NCI-H128 (cell line): ENCODE results near the gene PTPRC.

Experiments
- DNase-seq: peaks from one replicate; lab custom pipeline; 2025; ENCODE audit not compliant: unreplicated experiment; lab: John Stamatoyannopoulos, UW

The PTPRC gene

GRCh38 chr1:198643808-198644207 lies 5.0 kb downstream of the PTPRC start:
- no peak for DNase-seq

GRCh38 chr1:198647055-198647454 lies 8.2 kb downstream of the PTPRC start:
- no peak for DNase-seq

DNA sequence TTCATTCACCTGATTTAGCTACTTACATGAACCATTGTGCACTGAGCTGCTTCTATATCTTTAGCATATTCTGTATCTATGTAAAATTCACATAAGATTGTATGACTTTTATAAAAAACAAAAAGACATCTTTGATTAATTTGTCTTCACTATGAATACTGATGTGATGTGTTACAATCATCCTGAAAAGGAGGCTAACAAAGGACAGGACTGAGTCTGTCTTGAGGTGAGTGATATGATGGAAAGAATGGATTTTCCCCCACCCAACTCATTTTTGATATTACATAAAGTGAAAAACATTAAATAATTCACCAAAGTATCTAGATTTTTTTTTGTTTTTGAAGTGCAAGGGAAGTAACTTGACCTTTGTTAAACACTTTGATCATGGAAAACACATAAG lies 9.8 kb downstream of the PTPRC start:
- no peak for DNase-seq

DNA sequence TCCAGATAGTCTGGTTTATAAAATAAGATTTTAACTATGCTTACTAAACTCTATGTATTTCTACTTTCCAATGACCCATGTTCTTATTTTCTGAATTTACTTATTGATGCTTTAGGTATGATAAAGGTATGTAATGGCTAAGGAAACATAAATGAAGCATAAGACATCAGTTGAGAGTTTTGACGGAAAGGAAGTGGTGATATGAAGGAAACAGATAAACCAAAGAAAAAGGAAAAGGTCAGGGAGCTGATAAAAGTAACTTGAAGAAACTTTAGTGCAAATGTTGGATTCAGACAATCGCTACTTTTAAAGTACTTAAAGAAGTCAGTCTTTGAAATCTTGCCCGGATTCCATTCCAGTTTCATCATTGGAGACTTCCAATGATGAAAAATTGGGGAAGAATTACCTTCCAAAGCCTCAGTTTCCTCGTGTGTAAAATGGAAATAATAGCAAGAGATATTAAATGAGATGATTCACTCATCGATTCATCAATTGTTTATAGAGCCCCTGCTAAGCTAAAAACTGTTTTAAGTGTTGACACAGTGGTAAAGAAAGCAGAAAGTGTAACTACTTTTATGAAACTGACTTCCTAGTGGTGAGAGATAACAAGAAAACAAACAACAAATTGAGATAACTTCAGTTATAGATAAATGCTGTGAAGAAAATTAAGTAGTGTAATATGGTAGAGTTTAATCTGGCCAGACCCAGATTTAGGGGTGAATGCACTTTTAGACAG lies 10.6 kb downstream of the PTPRC start:
- DNase-seq: no peak

DNA sequence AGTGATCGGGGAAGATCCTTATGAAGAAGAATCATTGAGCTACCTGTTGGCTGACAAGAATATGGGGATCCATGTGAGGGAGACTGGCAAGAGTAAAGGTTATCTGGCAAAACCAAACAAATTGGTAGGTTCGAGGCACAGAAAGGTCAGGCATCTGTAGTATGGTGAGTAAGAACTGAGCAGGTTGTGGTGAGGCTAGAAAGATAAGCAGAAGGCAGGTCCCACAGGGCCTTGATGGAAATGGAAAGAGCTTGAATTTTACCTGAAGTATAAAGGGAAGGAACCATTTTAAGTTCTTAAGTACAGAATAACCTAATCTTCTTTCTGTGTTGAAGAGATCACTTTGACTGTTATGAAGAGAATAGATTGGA lies 11.1 kb downstream of the PTPRC start:
- no peak for DNase-seq

GRCh38 chr1:198650506-198650905 lies 11.7 kb downstream of the PTPRC start:
- DNase-seq: no peak

DNA sequence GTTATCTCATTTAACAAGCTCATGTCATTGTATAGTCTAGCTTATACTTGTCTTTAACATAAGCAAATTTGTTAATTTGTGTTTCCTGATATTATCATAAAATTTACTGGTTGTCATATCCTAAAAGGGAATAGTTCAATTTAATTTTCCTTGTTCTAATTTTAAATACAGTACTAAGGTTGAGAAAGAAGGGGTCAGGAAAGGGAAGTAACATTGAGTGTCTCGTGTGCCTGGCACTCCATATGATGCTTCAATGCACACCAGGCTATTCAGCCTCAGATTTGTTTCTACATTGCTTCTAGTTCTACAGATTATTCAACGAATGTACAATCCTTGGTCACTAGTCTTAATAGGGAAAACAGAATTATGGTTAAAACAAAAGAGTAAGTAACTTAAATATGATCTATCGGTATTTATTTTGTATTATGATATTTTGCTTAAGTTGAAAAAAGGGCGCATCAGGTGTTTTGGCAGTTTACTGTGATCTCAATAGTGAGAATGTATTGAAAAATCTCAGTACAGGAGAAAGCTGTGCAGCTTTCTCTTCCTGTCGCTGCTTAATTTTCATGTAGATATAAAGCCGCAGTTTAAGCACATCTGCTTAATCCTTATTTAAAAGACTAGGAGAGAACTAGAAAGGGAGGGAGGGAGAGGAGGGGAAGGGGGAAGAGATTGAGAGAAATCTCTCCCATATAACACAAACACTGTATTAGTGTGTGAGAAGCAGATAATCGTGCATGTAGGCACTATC lies 13.0 kb downstream of the PTPRC start:
- DNase-seq: no peak

DNA sequence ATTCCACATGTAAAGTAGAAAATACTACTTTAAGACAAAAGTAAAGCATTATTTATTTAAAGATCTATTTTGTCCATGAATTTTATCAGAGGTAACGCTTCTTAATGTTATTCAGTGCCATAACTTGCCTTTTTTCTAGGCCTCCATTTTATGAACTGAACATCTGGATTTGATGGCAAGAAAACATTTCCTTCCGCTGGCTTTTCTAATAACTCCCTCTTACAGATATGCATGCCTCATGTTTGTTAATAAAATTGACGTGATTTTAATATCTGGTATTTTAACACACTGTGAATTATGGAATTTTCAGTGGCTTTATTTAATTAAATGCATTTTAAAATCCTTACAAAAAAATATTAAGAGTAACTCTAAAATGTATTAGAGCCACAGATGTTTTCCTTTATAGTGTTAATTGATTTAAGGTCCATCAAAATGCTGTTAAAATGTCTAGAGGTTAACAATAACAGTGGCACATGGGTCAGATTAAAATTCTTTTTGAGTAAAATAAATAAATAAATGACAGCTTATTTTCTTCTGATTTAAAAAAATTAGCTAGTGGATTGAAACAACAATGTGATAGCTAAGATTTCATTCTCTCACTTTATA lies 15.1 kb downstream of the PTPRC start:
- no peak for DNase-seq

DNA sequence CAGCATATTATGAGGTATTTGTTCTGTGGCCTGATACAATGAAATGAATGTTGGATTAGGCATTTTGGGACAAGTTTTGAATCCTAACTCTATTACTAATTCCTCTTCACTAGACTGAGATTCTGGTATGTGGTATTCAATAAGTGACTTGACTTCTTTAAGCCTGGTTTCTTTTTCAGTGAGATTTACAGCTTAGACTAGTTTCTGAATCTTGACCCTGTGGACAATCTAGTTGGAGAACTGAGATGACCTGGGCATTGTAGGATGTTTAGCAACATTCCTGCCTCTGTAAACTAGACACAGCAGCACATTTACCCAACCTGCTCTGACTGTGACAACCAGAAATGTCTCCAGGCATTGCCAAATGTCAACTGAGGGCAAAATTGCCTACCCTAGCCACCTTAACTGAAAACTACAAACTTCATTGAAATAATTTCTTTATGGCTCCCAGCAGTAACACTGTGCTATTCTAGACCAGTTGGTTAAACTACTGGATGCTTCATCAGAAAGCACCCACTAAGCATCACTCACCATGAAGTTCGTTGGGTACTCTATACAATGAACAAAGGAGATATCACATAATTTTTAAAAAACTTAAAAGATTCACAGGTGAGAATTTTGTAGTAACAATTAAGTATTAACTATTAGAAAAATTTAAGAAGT lies 16.8 kb downstream of the PTPRC start:
- DNase-seq: no peak

DNA sequence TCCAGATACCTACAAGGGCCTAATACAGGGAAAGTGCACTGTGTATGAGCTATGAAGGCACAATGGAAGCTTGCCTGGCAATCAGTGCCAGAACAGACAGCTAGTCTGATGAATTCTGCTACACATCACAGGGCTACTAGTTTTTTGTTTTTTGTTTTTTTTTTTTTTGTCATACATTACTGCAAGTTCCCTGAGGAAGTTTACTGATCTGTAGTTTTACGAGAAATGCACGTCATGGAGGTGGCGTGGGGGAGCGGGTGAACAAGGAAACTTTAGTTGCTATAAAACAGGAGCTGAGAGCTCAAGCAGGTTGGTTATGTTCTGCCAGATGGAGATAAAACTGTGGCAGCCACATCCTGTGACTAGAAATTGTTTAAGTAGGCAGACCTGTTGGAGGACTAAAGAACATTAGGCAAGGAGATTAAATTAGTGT lies 17.7 kb downstream of the PTPRC start:
- no peak for DNase-seq

- DNase-seq: no peak
Measured at GRCh38 chr1:198657550-198658064, 18.8 kb downstream of the PTPRC start.

- no peak for DNase-seq
Measured at GRCh38 chr1:198660341-198661261, 21.8 kb downstream of the PTPRC start.

- no peak for DNase-seq
Measured at GRCh38 chr1:198662821-198663220, 24.0 kb downstream of the PTPRC start.

DNA sequence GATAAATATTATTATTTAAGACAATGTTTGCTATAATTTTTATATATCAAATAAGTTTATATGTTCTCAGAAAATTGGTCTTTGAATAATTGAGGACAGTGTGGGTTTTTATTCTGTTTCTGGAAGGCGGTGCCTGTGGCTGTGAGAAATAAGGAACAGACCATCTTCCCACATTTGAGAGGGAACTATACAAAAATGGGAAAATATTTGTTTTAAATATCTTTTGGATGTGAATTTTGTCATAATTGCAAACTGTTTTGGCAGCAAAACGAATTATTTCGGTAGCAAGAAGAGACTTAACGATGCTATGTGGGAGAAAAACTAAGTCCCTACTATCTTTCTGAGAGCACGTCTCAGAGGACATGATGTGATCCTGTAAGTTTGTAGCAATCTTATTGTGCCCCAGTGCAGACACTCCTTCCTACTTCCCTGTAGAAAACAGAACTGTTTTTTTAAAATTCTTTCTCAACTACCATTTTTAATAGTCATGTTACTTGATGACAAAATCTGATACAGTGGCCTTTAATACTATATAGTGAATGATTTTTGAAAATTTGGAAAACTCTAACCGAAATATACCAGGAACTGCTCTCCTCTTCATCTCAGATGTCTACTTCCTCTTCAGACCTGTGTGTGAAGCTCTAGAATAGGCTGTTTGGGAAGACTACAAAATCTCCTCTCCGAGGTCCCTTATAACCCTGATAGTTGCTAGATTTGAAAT lies 25.4 kb downstream of the PTPRC start:
- DNase-seq: no peak

GRCh38 chr1:198667186-198667585 lies 28.3 kb downstream of the PTPRC start:
- DNase-seq: no peak

- DNase-seq: no peak
Measured at GRCh38 chr1:198667807-198668206, 29.0 kb downstream of the PTPRC start.

DNA sequence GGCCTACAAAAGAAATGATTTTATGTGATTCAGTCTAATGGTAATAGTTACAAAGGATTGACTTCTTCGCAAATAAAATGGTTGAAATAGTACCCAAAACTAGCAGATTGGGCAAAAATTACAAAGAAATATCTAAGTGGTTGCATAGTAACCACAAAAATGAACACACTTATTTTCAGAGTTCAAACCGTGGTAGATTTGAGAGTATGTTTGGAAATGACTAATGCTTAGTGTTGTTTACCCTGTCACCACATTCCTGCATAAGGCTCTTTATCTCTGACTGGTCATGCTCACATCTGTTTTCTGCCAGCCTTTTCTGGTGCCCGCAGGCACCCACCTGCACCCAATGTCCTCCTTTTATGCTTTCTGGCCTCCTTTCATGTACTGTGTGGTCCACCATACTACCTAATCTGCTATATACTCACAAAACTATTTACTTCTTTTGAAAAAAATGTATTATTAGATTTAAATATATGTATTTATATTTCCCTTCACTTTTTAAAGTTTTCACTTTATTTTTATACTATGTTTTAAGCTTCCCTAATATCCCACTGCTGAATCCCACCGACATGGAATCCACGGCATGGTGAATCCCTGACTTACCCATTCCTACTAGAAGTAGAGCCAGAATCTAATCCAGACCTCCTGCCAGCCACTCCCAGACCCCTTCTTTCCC lies 30.3 kb downstream of the PTPRC start:
- DNase-seq: no peak

DNA sequence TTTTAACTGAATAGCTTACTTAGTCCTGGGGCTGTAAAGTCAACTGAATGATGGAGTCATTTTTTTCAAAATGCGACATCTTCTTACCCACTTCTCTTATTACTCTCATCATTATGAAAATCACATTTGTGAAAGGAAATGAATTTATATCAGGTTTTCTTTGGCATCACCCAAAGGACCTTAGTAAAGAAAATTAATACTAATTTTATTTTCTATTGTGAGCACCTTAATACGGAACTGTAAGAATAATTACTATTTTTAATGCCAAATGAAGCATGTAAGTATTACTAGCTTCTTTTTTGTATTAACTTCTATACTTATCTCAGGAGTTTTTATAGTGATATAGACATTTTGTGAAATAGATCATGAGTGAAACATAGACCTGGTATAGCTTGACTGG lies 30.9 kb downstream of the PTPRC start:
- DNase-seq: no peak

DNA sequence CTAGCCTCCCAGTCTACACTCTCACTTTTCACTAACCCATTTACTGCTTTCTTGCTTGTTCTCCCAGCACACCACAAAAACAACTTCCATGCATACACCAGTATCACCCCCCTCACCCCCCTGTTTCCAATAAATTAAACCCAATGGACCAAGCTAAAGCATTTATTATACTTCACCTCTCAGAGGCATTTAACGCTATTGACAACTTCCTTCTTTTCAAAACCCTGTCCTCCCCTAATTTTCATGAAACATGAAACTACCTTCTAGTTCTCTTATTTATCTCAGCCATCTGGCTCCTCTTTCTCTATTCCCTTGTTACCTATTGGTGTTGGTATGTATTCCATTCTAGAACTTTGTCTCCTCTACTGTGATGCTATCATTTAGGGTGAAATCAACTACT lies 32.3 kb downstream of the PTPRC start:
- DNase-seq: no peak
